MG63 (cell line): ENCODE data around the gene PLAC8L1. TPM values are rescaled to one million over a fixed set of nuclear protein-coding genes. Genes with fewer than 3 reads are reported as not detected.

Experiments used
- DNase-seq: peaks from one replicate; pipeline ENCODE4 v3.0.0-alpha.2; 2020
- H3K27me3 ChIP-seq: fragments of 250-450 bp; sonication (Bioruptor Pico); 2 replicates; pipeline ENCODE4 v1.5.1; 2020; ENCODE audit warnings: mild to moderate bottlenecking, moderate library complexity
- H3K36me3 ChIP-seq: fragments of 250-450 bp; sonication (Bioruptor Pico); 2 replicates; pipeline ENCODE4 v1.5.1; 2020; ENCODE audit warnings: mild to moderate bottlenecking, moderate library complexity
- H3K4me3 ChIP-seq: fragments of 250-450 bp; sonication (Bioruptor Pico); 2 replicates; pipeline ENCODE4 v1.5.1; 2020; ENCODE audit warnings: mild to moderate bottlenecking, moderate library complexity
- H3K9me3 ChIP-seq: fragments of 250-450 bp; sonication (Bioruptor Pico); 2 replicates; pipeline ENCODE4 v1.5.1; 2020; ENCODE audit warnings: mild to moderate bottlenecking, moderate library complexity
- total RNA-seq: library from RNA; depleted of rRNA; stranded (reverse); fragments of >200 nt; shearing (Covaris generic); gene quantifications from 2 replicates; pipeline ENCODE4 v1.2.3, GENCODE V29; 2014; ENCODE audit warnings: low replicate concordance

The PLAC8L1 gene
- total RNA-seq, 1 experiment from 2014 or later: not detected

- no peak for DNase-seq
- peaks cover 6% of the 10 kb centered on the region; the same call in 1 of the 2 replicates for H3K36me3 ChIP-seq
- H3K4me3 ChIP-seq: no peak overlapping the region
- H3K27me3 ChIP-seq: no peaks in the 10 kb centered on the region
- no peaks in the 10 kb centered on the region for H3K9me3 ChIP-seq
Observed at GRCh38 chr5:146091881-146092280, 13.5 kb downstream of the PLAC8L1 start.

- DNase-seq: no peak
- no peak overlapping the region for H3K4me3 ChIP-seq
- H3K36me3 ChIP-seq: no peaks in the 10 kb centered on the region
- no peaks in the 10 kb centered on the region for H3K9me3 ChIP-seq
- H3K27me3 ChIP-seq: no peaks in the 10 kb centered on the region
Observed at GRCh38 chr5:146089287-146089686, 16.1 kb downstream of the PLAC8L1 start.

GRCh38 chr5:146088098-146088497, 17.3 kb downstream of the PLAC8L1 start:
- Histone ChIP-seq H3K36me3 (no peaks in the 10 kb centered on the region), H3K27me3 (no peaks in the 10 kb centered on the region), H3K9me3 (no peaks in the 10 kb centered on the region), H3K4me3 (no peak overlapping the region)
- no peak for DNase-seq

DNA sequence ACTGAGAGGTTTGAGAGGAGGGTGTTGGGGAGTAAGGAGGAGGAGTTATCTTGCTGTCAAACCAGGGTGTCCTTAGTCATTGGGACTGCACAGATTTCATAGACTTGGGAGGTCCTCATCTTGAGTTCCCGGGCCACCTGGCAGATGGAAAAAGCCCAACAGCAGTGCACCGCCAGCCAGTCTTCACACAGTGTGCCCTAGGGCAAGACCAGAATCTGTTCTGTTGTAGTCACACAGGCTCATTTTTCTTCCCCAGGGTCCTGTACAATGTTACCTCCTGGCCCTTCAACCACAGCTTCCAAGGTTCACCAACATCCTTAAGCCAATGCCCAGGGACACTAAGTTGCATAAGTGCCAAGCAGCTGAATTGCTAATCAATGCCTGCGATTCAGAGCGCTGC, 21.0 kb downstream of the PLAC8L1 start:
- Histone ChIP-seq H3K4me3 (no peak overlapping the region), H3K36me3 (no peaks in the 10 kb centered on the region), H3K9me3 (no peaks in the 10 kb centered on the region), H3K27me3 (no peaks in the 10 kb centered on the region)
- DNase-seq: no peak

GRCh38 chr5:146082798-146083197, 22.6 kb downstream of the PLAC8L1 start:
- no peaks in the 10 kb centered on the region for H3K36me3 ChIP-seq
- DNase-seq: no peak
- H3K27me3 ChIP-seq: no peaks in the 10 kb centered on the region
- no peak overlapping the region for H3K4me3 ChIP-seq
- H3K9me3 ChIP-seq: no peaks in the 10 kb centered on the region

DNA sequence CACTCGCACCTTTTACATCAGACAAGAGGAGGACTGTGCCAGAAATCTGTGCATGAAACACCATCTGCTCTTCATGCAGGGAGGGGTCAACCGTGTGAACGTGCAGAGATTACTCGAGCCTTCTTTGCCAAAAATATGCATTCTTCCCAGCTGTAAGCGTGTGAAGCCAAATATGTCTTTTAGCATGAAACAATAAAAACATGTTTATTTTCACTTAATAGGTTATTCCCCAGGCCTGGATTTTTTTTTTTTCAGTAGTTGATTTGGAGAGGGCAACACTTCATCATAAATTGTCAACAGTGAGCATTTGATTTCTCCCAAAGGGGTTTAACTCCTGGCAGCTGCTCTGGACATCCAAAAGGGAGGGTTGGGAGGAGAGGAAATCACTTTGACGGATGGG, 23.8 kb downstream of the PLAC8L1 start:
- no peak overlapping the region for H3K4me3 ChIP-seq
- no peaks in the 10 kb centered on the region for H3K36me3 ChIP-seq
- H3K27me3 ChIP-seq: peaks cover 3% of the 10 kb centered on the region; the same call in 1 of the 2 replicates
- DNase-seq: no peak
- no peaks in the 10 kb centered on the region for H3K9me3 ChIP-seq

DNA sequence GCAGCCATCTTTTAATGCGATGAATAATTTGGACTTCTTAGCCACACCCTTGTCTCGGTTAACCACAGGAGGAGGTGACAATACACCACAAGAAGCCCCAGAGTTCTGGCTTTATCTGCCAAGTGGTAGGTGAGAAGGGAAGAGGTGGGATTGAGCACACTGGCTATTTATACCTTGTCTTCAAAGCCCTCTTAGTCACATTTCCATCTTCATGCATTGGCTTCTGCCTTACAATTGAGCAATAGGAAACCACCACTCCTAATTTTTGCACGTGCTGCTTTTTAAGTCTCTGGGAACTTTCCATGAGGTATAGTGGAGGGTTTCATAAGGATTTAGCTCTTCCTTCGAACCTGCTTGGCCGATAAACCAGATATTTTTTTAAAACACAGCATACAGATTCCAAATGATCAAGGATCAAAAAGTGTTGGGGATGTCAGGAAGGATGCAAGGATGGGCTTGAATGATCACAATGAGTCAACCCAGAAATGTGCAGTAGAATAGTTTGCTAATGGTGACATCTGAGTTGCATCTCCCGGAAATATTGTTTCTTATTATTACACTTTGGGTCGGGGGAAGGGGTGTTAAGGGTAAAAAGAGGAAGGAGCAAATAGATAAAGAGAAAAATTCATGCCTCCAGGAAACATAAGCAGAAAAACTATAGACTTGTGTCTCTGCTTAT, 25.5 kb downstream of the PLAC8L1 start:
- Histone ChIP-seq H3K36me3 (no peaks in the 10 kb centered on the region), H3K4me3 (no peak overlapping the region), H3K9me3 (no peaks in the 10 kb centered on the region), H3K27me3 (peaks cover 3% of the 10 kb centered on the region; the same call in 1 of the 2 replicates)
- no peak for DNase-seq

- Histone ChIP-seq H3K4me3 (no peak overlapping the region), H3K36me3 (no peaks in the 10 kb centered on the region), H3K9me3 (no peaks in the 10 kb centered on the region), H3K27me3 (peaks cover 3% of the 10 kb centered on the region; the same call in 1 of the 2 replicates)
- no peak for DNase-seq
Observed at GRCh38 chr5:146078566-146078965, 26.8 kb downstream of the PLAC8L1 start.

- DNase-seq: no peak
- H3K4me3 ChIP-seq: no peak overlapping the region
Observed at GRCh38 chr5:146076455-146076854, 28.9 kb downstream of the PLAC8L1 start.

DNA sequence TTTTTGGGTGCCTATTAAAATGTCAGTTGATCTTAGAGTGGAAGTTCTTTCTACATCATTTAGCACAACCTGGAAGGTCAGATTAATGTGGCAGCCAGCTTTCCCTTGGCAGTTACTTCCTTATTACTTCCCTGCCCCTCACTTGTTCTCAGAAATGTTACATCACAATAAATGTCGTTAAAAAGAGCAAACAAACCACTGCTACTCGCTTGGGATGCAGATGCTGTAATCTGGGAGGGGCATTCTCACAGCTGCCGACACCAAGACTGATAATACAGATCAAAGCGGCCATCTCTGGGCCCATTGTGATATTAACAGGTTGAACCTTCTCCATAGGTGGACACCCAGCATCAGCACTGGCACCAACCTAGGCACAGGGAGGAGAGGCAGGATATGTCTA, 29.3 kb downstream of the PLAC8L1 start:
- Histone ChIP-seq H3K4me3 (no peak overlapping the region), H3K9me3 (no peaks in the 10 kb centered on the region), H3K36me3 (no peaks in the 10 kb centered on the region), H3K27me3 (peaks cover 3% of the 10 kb centered on the region; the same call in 1 of the 2 replicates)
- no peak for DNase-seq

More at GRCh38 chr5:146076455-146076854, 28.9 kb downstream of the PLAC8L1 start:
- Histone ChIP-seq H3K9me3 (no peaks in the 10 kb centered on the region), H3K36me3 (no peaks in the 10 kb centered on the region), H3K27me3 (peaks cover 3% of the 10 kb centered on the region; the same call in 1 of the 2 replicates)

- no peak for DNase-seq
- H3K4me3 ChIP-seq: no peak overlapping the region
- no peaks in the 10 kb centered on the region for H3K9me3 ChIP-seq
Observed at GRCh38 chr5:146073239-146073900, 32.0 kb downstream of the PLAC8L1 start.

DNA sequence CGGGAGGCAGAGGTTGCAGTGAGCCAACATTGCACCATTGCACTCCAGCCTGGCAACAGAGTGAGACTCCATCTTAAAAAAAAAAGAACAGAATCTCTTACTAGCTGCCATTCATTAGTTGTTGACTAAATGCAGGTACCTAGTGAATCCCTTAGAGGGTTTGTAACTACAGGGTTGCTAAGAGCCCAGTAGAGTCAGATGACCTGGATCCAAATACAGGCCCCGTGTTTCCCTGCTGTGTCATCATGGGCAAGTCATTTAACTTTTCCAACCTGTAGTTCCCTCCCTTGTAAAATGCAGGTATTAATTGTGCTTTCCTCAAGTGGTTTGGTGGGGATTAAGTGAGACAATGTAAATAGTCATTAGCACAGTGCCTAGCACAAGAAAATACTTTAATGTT, 32.8 kb downstream of the PLAC8L1 start:
- Histone ChIP-seq H3K4me3 (no peak overlapping the region), H3K36me3 (no peaks in the 10 kb centered on the region), H3K27me3 (peaks cover 2% of the 10 kb centered on the region; the same call in 1 of the 2 replicates), H3K9me3 (no peaks in the 10 kb centered on the region)
- no peak for DNase-seq

More at GRCh38 chr5:146073239-146073900, 32.0 kb downstream of the PLAC8L1 start:
- H3K36me3 ChIP-seq: no peaks in the 10 kb centered on the region
- H3K27me3 ChIP-seq: peaks cover 3% of the 10 kb centered on the region; the same call in 1 of the 2 replicates

- no peak for DNase-seq
- no peaks in the 10 kb centered on the region for H3K36me3 ChIP-seq
- H3K27me3 ChIP-seq: no peaks in the 10 kb centered on the region; the same call in 1 of the 2 replicates
- no peak overlapping the region for H3K4me3 ChIP-seq
- no peaks in the 10 kb centered on the region for H3K9me3 ChIP-seq
Observed at GRCh38 chr5:146071171-146071570, 34.2 kb downstream of the PLAC8L1 start.

GRCh38 chr5:146070746-146071145, 34.6 kb downstream of the PLAC8L1 start:
- Histone ChIP-seq H3K36me3 (no peaks in the 10 kb centered on the region), H3K9me3 (no peaks in the 10 kb centered on the region), H3K4me3 (no peak overlapping the region), H3K27me3 (no peaks in the 10 kb centered on the region; the same call in none of the 2 replicates)
- DNase-seq: no peak

DNA sequence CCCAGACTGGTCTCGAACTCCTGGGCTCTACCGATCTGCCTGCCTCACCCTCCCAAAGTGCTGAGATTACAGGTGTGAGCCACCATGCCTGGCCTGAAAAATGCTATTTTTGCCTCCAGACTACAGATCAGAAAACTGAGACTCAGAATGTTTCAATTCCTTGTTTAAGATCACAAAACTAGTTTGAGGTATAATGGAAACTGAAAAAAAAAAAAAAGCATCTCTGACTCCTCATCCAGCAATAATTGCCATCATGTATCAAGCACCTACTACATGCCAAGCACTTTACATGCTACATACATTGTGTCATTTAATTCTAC, 35.6 kb downstream of the PLAC8L1 start:
- peaks cover 5% of the 10 kb centered on the region for H3K27me3 ChIP-seq
- no peak for DNase-seq
- no peaks in the 10 kb centered on the region for H3K36me3 ChIP-seq

GRCh38 chr5:146068977-146069779, 36.2 kb downstream of the PLAC8L1 start:
- no peaks in the 10 kb centered on the region for H3K9me3 ChIP-seq
- H3K4me3 ChIP-seq: no peak overlapping the region
- H3K27me3 ChIP-seq: peaks cover 5% of the 10 kb centered on the region
- no peaks in the 10 kb centered on the region for H3K36me3 ChIP-seq
- no peak for DNase-seq

More for the DNA sequence above, 35.6 kb downstream of the PLAC8L1 start:
- Histone ChIP-seq H3K9me3 (no peaks in the 10 kb centered on the region), H3K4me3 (no peak overlapping the region)

DNA sequence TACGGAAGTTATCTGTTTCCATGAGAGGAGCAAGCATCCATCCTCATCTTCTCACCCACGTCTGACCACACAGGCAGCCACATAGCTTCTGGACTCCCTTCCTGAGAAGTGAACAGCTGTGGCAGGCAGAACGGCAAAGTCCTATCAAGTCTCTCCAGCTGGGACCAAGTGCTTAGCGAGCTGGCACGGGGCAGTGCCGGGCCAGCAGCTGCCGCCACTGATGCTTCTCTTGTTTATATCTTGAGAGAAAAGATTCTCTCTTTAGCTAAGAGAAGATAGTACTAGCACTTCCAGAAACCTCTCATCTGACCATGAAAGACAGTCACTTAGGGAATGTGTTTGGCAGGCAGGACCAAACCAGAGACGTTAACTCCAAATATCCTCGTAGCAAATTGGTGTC, 37.2 kb downstream of the PLAC8L1 start:
- no peak for DNase-seq
- Histone ChIP-seq H3K36me3 (no peaks in the 10 kb centered on the region), H3K27me3 (peaks cover 5% of the 10 kb centered on the region), H3K4me3 (no peak overlapping the region), H3K9me3 (no peaks in the 10 kb centered on the region)
